ENCODE measurements around the gene TEDC2. TPM values are rescaled to one million over a fixed set of nuclear protein-coding genes. Genes with fewer than 3 reads are reported as not detected.
A peak's percentile ranks its signal among the peaks of the same experiment; 100 is the strongest.

Gene TEDC2
- total RNA-seq, 4 donors from 2014 or later = 0.33 to 0.91 TPM; not detected in 2

GRCh38 chr16:2507052-2507659 is 47.2 kb downstream of the TEDC2 start:
- no peak for ATAC-seq
- peak overlapping the region in 3 of 4 donors; percentile 9 to 35 (median 28) for H3K27ac ChIP-seq
- in situ Hi-C loops (cut with MboI; ENCODE audit: low sequenced_read_pairs in 4 of 4) (loop anchor here in 1 of 4 donors (10.0 kb wide), 1 partner anchor 172 kb away; no protein-coding TSS in a partner anchor), intact Hi-C loops (cut with DNase I; ENCODE audit: low total_unique reads) (no loop called here)
- no peak for TF ChIP-seq CTCF (IDR thresholded peaks at IDR 0.05 in 4 of 5, conservative IDR thresholded peaks at IDR 0.05 in 1 of 5)
- TF ChIP-seq POLR2A (IDR thresholded peaks at IDR 0.05) = no peak
- H3K36me3 ChIP-seq = no peaks in the 10 kb centered on the region
- no peaks in the 10 kb centered on the region for H3K27me3 ChIP-seq
- no peak for DNase-seq
- H3K4me1 ChIP-seq = no peaks in the 10 kb centered on the region
- no peak overlapping the region for H3K4me3 ChIP-seq
- no peaks in the 10 kb centered on the region for H3K9me3 ChIP-seq

GRCh38 chr16:2507665-2508064 is 47.8 kb downstream of the TEDC2 start:
- no peaks in the 10 kb centered on the region for H3K36me3 ChIP-seq
- ATAC-seq (no peak), DNase-seq (peak in 1 of 2 donors; percentile 46)
- peak overlapping the region in 2 of 4 donors; percentile 9 to 35 for H3K27ac ChIP-seq
- no peak overlapping the region for H3K4me3 ChIP-seq
- no peak for TF ChIP-seq CTCF (IDR thresholded peaks at IDR 0.05 in 4 of 5, conservative IDR thresholded peaks at IDR 0.05 in 1 of 5)
- TF ChIP-seq POLR2A (IDR thresholded peaks at IDR 0.05) = no peak
- intact Hi-C loops (cut with DNase I; ENCODE audit: low total_unique reads) (no loop called here), in situ Hi-C loops (cut with MboI; ENCODE audit: low sequenced_read_pairs in 4 of 4) (loop anchor here in 1 of 4 donors (10.0 kb wide), 1 partner anchor 173 kb away; no protein-coding TSS in a partner anchor)
- no peaks in the 10 kb centered on the region for H3K9me3 ChIP-seq
- peaks cover 0 to under 1% of the 10 kb centered on the region in 2 donors for H3K4me1 ChIP-seq
- no peaks in the 10 kb centered on the region for H3K27me3 ChIP-seq

GRCh38 chr16:2508722-2509400 is 49.0 kb downstream of the TEDC2 start:
- Histone ChIP-seq H3K4me3 (no peak overlapping the region), H3K36me3 (no peaks in the 10 kb centered on the region), H3K27me3 (no peaks in the 10 kb centered on the region), H3K9me3 (no peaks in the 10 kb centered on the region), H3K4me1 (peaks cover 6 to 7% of the 10 kb centered on the region in 2 donors), H3K27ac (no peak overlapping the region)
- in situ Hi-C loops (cut with MboI; ENCODE audit: low sequenced_read_pairs in 4 of 4) (loop anchor here in 1 of 4 donors (10.0 kb wide), 1 partner anchor 174 kb away; no protein-coding TSS in a partner anchor), intact Hi-C loops (cut with DNase I; ENCODE audit: low total_unique reads) (no loop called here)
- ATAC-seq (no peak), DNase-seq (no peak)
- TF ChIP-seq POLR2A (IDR thresholded peaks at IDR 0.05) (no peak), CTCF (IDR thresholded peaks at IDR 0.05 in 4 of 5, conservative IDR thresholded peaks at IDR 0.05 in 1 of 5) (no peak)

- Histone ChIP-seq H3K27ac (no peak overlapping the region), H3K4me3 (no peak overlapping the region), H3K27me3 (no peaks in the 10 kb centered on the region), H3K36me3 (no peaks in the 10 kb centered on the region), H3K4me1 (peaks cover 20 to 24% of the 10 kb centered on the region in 2 donors), H3K9me3 (no peaks in the 10 kb centered on the region)
- in situ Hi-C loops (cut with MboI; ENCODE audit: low sequenced_read_pairs in 4 of 4) (no loop called here), intact Hi-C loops (cut with DNase I; ENCODE audit: low total_unique reads) (loop anchor here (10.0 kb wide), 1 partner anchor 246 kb away; the partner anchor contains the start of gene RNPS1)
- TF ChIP-seq CTCF (IDR thresholded peaks at IDR 0.05 in 4 of 5, conservative IDR thresholded peaks at IDR 0.05 in 1 of 5) = no peak
- no peak for TF ChIP-seq POLR2A (IDR thresholded peaks at IDR 0.05)
- no peak for DNase-seq
- no peak for ATAC-seq
Measured at GRCh38 chr16:2511128-2511800, 51.4 kb downstream of the TEDC2 start.

All from gastrocnemius medialis (tissue), 4 donors.